ENCODE data around the gene EDARADD. TPM values are rescaled to one million over a fixed set of nuclear protein-coding genes. Genes with fewer than 3 reads are reported as not detected.

EDARADD gene
- total and polyA plus RNA-seq, 11 donors = 0.35 to 2.9 (median 2.1) TPM

DNA sequence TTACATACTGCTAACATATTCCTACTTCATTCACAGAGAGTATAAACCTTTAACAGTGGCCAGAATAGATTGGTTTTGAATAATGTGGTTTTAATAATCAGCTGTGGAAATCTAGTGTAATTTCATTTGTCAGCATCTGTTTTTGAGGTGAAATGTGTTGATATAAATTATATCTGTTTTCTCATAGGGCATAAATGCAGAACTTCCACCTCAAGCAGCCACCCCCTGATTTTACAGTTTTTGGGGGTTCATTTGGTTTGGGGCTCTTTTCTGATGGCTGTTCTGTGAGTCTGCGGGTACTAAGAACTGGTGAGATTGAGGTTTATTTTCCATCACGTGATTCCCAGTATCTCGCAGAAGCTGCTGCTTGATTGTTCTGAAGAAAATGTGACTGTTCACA lies 23.2 kb downstream of the EDARADD start:
- H3K9me3 ChIP-seq = no peaks in the 10 kb centered on the region
- intact Hi-C loops (cut with DNase I) = no loop called here
- no peak overlapping the region for H3K4me3 ChIP-seq
- no peak for TF ChIP-seq POLR2A (IDR thresholded peaks at IDR 0.05)
- no peak for TF ChIP-seq CTCF (IDR thresholded peaks at IDR 0.05)
- H3K27me3 ChIP-seq = no peaks in the 10 kb centered on the region
- DNase-seq (no peak), ATAC-seq (no peak)
- peaks cover 0 to 6% (median 0%) of the 10 kb centered on the region in 12 donors for H3K4me1 ChIP-seq
- no peaks in the 10 kb centered on the region for H3K36me3 ChIP-seq
- 87 to 92% (median 90%) methylated on average over 3 of the region's 3 CpGs for WGBS, 4 donors
- no peak overlapping the region for H3K27ac ChIP-seq

GRCh38 chr1:236419502-236419901 lies 25.4 kb downstream of the EDARADD start:
- Histone ChIP-seq H3K4me3 (no peak overlapping the region), H3K4me1 (peaks cover 0 to 6% (median 0%) of the 10 kb centered on the region in 12 donors), H3K9me3 (no peaks in the 10 kb centered on the region), H3K36me3 (no peaks in the 10 kb centered on the region), H3K27me3 (no peaks in the 10 kb centered on the region), H3K27ac (no peak overlapping the region)
- WGBS, 4 donors = 76 to 87% (median 85%) methylated on average over 7 of the region's 7 CpGs
- intact Hi-C loops (cut with DNase I) = no loop called here
- TF ChIP-seq CTCF (IDR thresholded peaks at IDR 0.05) (no peak), POLR2A (IDR thresholded peaks at IDR 0.05) (no peak)
- no peak for ATAC-seq
- no peak for DNase-seq

DNA sequence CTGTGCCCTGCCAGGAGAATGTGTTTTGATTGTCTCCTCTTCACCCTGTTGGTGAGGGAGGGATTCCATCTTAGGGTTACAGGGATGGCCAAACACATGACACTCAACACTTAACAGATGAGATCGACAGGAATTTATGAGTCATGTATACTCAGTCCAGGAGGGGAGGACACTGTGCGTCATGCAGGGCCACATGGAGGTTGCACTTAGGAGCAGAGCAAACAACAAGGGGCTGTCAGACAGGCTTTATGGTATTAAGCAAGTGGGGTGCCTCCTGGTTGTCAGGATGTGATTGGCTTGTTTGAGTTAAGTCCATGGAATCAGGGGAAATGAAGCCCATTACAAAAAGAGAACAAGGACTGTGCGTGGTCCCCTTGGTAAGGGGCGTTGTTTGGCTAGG lies 26.9 kb downstream of the EDARADD start:
- Histone ChIP-seq H3K4me1 (peaks cover 0 to 6% (median 0%) of the 10 kb centered on the region in 12 donors), H3K27ac (no peak overlapping the region), H3K27me3 (no peaks in the 10 kb centered on the region), H3K36me3 (no peaks in the 10 kb centered on the region), H3K9me3 (no peaks in the 10 kb centered on the region), H3K4me3 (no peak overlapping the region)
- intact Hi-C loops (cut with DNase I) = no loop called here
- WGBS, 4 donors = 78 to 84% (median 81%) methylated on average over 4 of the region's 4 CpGs; no CpG with 5 or more reads in 1 of the 4 donors
- ATAC-seq (peak in 2 of 4 donors; percentile 54 to 58), DNase-seq (no peak)
- TF ChIP-seq POLR2A (IDR thresholded peaks at IDR 0.05) (no peak), CTCF (IDR thresholded peaks at IDR 0.05) (no peak)

- Histone ChIP-seq H3K9me3 (no peaks in the 10 kb centered on the region), H3K4me3 (no peak overlapping the region), H3K27me3 (no peaks in the 10 kb centered on the region), H3K36me3 (no peaks in the 10 kb centered on the region), H3K4me1 (peaks cover 0 to 2% (median 0%) of the 10 kb centered on the region in 12 donors), H3K27ac (no peak overlapping the region)
- 59 to 74% (median 65%) methylated on average over 4 of the region's 4 CpGs for WGBS, 4 donors
- intact Hi-C loops (cut with DNase I) = no loop called here
- ATAC-seq (no peak), DNase-seq (no peak)
- TF ChIP-seq CTCF (IDR thresholded peaks at IDR 0.05) (no peak), POLR2A (IDR thresholded peaks at IDR 0.05) (no peak)
These were observed 27.9 kb downstream of the EDARADD start for GRCh38 chr1:236421850-236422516.
